Aorta (tissue), 5 donors: ENCODE results near the gene RPL6. TPM values are rescaled to one million over a fixed set of nuclear protein-coding genes. Genes with fewer than 3 reads are reported as not detected.
"Not testable (repeated sequence)": the region's sequence is repeated elsewhere in the genome, so short reads cannot be mapped to it uniquely, and the experiment has no call there.

ENCODE experiments used
- ATAC-seq: fragments of 200-7000 bp; cut with Tn5 transposase; one replicate; pipeline ENCODE4 v1.9.1; 2022; ENCODE audit warnings: moderate library complexity; ENCODE audit not compliant: low FRiP score
- DNase-seq, 2 donors: peaks; one replicate each; pipeline ENCODE4 v3.0.0-alpha.2; 2020
- H3K27ac ChIP-seq, 2 donors: one replicate each; pipeline ENCODE4 v1.5.1; 2013; ENCODE audit warnings: low read length in 2 of 2, mild to moderate bottlenecking in 2 of 2, moderate library complexity in 2 of 2, control low read depth in 1 of 2, inconsistent platforms in 1 of 2, low read depth in 1 of 2
- H3K27me3 ChIP-seq, 2 donors: one replicate each; pipeline ENCODE4 v1.6.1; 2013; ENCODE audit warnings: control low read depth in 1 of 2, low read length in 1 of 2, mild to moderate bottlenecking in 1 of 2, moderate library complexity in 1 of 2; ENCODE audit not compliant: insufficient read depth in 2 of 2, control insufficient read depth in 1 of 2
- H3K36me3 ChIP-seq, 2 donors: one replicate each; pipeline ENCODE4 v1.6.1; 2013; ENCODE audit warnings: control low read depth in 1 of 2, low read length in 1 of 2, mild to moderate bottlenecking in 1 of 2; ENCODE audit not compliant: insufficient read depth in 2 of 2, control insufficient read depth in 1 of 2
- H3K4me1 ChIP-seq, 2 donors: one replicate each; pipeline ENCODE4 v1.6.1; 2013; ENCODE audit warnings: low read length in 2 of 2, control low read depth in 1 of 2, mild to moderate bottlenecking in 1 of 2, moderate library complexity in 1 of 2; ENCODE audit not compliant: insufficient read depth in 2 of 2, control insufficient read depth in 1 of 2
- H3K4me3 ChIP-seq, 2 donors: one replicate each; pipeline ENCODE4 v1.5.1; 2013; ENCODE audit warnings: low read length in 2 of 2, control low read depth in 1 of 2, mild to moderate bottlenecking in 1 of 2
- H3K9me3 ChIP-seq: one replicate; pipeline ENCODE4 v1.6.1; 2013; ENCODE audit warnings: mild to moderate bottlenecking, low read length; ENCODE audit not compliant: control insufficient read depth
- WGBS, 2 donors: extraction: QIAGEN DNeasy Blood & Tissue Kit; methylation state at CpG; one replicate each; pipeline ENCODE4 v1.1.7; 2013; 5-methylcytosine and 5-hydroxymethylcytosine counted together
- intact Hi-C, 2 donors: fragments of 100-400 bp; cut with DNase I; formaldehyde crosslinking; loops; one replicate each; pipeline versions ENCODE4 v1.14.2 to v1.15.0; 2022
- long read RNA-seq, 2 donors: library from polyadenylated mRNA; unstranded; transcript quantifications; one replicate each; pipeline ENCODE4 v2.0.0, GENCODE V29; 2020 to 2021
- polyA plus RNA-seq, 2 donors: library from polyadenylated mRNA; stranded (reverse); fragments of 200-250 nt; gene quantifications; one replicate each; pipeline ENCODE4 v1.2.3, GENCODE V29; 2013
- total RNA-seq, 2 donors: library from RNA; stranded (reverse); fragmentation: NEBNext Ultra II Directional; extraction: Animal tissue kit (Norgen Biotek cat#: 25700); gene quantifications; one replicate each; pipeline ENCODE4 v1.2.1, GENCODE V29; 2021
- donor health status: healthy with polysubstance abuse.
- donor health status: Bipolar disorder and iron deficiency.
- donor health status: DM: no; HTN: no; CAD: no.
- donor health status: DM: no; HTN: no; CAD: no.
- donor health status: DM: yes; HTN: yes; CAD: no.

Gene RPL6
- total RNA-seq (100 to 1,000 TPM; 802 to 884 TPM), polyA plus RNA-seq (1,000 to 10,000 TPM; 1,701 to 2,876 TPM)
- long read RNA-seq, donor 1, transcript RPL6-201 (7 exons, 947 nt): major isoform, 820 of 1,121 reads
- long read RNA-seq, donor 1, partial matches to known transcripts: 286 of 1,121 reads
- long read RNA-seq, donor 1, other reads (novel, unspliced or antisense): 14 of 1,121 reads
- long read RNA-seq, donor 2, transcript RPL6-201 (7 exons, 947 nt): major isoform, 17 of 29 reads
- long read RNA-seq, donor 2, partial matches to known transcripts: 8 of 29 reads
- long read RNA-seq, donor 2, other reads (novel, unspliced or antisense): 3 of 29 reads

- ATAC-seq (peak; percentile 96), DNase-seq (peak; percentile 81 to 85)
- Histone ChIP-seq H3K9me3 (no peaks in the 10 kb centered on the region), H3K27me3 (no peaks in the 10 kb centered on the region), H3K4me3 (peak within 1 kb of the TSS; percentile 65 to 78), H3K36me3 (peaks cover 0 to 8% of the 10 kb centered on the region in 2 donors), H3K4me1 (no peaks in the 10 kb centered on the region), H3K27ac (peak within 1 kb of the TSS; percentile 15 to 30)
- WGBS, 2 donors: 10% methylated on average over 46 of the region's 46 CpGs
- intact Hi-C loops: no loop called here
These were observed at the start of gene RPL6 for GRCh38 chr12:112409064-112409905. Gene RPL6, minus strand, starts transcription at chr12:112409605. Its CDS starts 949 bp downstream, at chr12:112408656.

DNA sequence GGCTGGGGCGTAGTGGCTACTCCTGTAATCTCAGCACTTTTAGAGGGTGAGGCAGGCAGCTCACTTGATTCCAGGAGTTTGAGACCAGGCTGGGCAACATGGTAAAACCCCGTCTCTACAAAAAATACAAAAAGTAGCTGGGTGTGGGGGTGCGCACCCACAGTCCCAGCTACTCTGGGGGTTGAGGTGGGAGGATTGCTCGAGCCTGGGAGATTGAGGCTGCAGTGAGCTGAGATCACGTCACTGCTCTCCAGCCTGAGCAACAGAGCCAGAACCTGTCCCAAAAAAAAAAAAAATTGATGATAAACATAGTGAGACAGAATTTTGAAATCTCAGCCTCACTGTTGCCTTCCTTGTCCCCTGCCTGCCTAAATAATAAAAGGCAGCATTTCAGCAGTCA lies 49.3 kb upstream of the RPL6 start:
- ATAC-seq: no peak
- H3K27me3 ChIP-seq: no peaks in the 10 kb centered on the region
- WGBS, 2 donors: 92% methylated on average over 5 of the region's 5 CpGs
- H3K4me1 ChIP-seq: no peaks in the 10 kb centered on the region
- no peak overlapping the region for H3K27ac ChIP-seq
- no peak for DNase-seq
- intact Hi-C loops: no loop called here
- H3K4me3 ChIP-seq: no peak overlapping the region
- H3K9me3 ChIP-seq: no peaks in the 10 kb centered on the region
- peaks cover under 1 to 4% of the 10 kb centered on the region in 2 donors for H3K36me3 ChIP-seq

GRCh38 chr12:112458330-112458729 lies 48.9 kb upstream of the RPL6 start:
- intact Hi-C loops: no loop called here
- peaks cover 3 to 4% of the 10 kb centered on the region in 2 donors for H3K36me3 ChIP-seq
- ATAC-seq (no peak), DNase-seq (no peak)
- no peaks in the 10 kb centered on the region for H3K27me3 ChIP-seq
- H3K27ac ChIP-seq: no peak overlapping the region
- H3K9me3 ChIP-seq: no peaks in the 10 kb centered on the region
- 95 to 99% methylated on average over 4 of the region's 4 CpGs for WGBS, 2 donors
- no peak overlapping the region for H3K4me3 ChIP-seq
- H3K4me1 ChIP-seq: no peaks in the 10 kb centered on the region

GRCh38 chr12:112457142-112457541 lies 47.7 kb upstream of the RPL6 start:
- 94 to 97% methylated on average over 1 of the region's 1 CpG for WGBS, 2 donors
- H3K4me3 ChIP-seq, H3K9me3 ChIP-seq, H3K27me3 ChIP-seq, intact Hi-C loops, ATAC-seq, H3K36me3 ChIP-seq, H3K27ac ChIP-seq, DNase-seq, H3K4me1 ChIP-seq: not testable (repeated sequence)

GRCh38 chr12:112456029-112456428 lies 46.6 kb upstream of the RPL6 start:
- Histone ChIP-seq H3K27me3 (no peaks in the 10 kb centered on the region), H3K36me3 (peaks cover 3 to 9% of the 10 kb centered on the region in 2 donors), H3K4me3 (no peak overlapping the region), H3K9me3 (no peaks in the 10 kb centered on the region), H3K4me1 (no peaks in the 10 kb centered on the region), H3K27ac (no peak overlapping the region)
- no peak for DNase-seq
- intact Hi-C loops: no loop called here
- ATAC-seq: no peak
- WGBS, 2 donors: 84 to 93% methylated on average over 7 of the region's 7 CpGs

GRCh38 chr12:112450725-112451124 lies 41.3 kb upstream of the RPL6 start:
- Histone ChIP-seq H3K27me3 (no peaks in the 10 kb centered on the region), H3K4me1 (no peaks in the 10 kb centered on the region), H3K36me3 (peaks cover 5% of the 10 kb centered on the region in 2 donors), H3K27ac (no peak overlapping the region), H3K4me3 (no peak overlapping the region), H3K9me3 (no peaks in the 10 kb centered on the region)
- intact Hi-C loops: no loop called here
- 68 to 72% methylated on average over 4 of the region's 4 CpGs for WGBS, 2 donors
- ATAC-seq: no peak
- no peak for DNase-seq

DNA sequence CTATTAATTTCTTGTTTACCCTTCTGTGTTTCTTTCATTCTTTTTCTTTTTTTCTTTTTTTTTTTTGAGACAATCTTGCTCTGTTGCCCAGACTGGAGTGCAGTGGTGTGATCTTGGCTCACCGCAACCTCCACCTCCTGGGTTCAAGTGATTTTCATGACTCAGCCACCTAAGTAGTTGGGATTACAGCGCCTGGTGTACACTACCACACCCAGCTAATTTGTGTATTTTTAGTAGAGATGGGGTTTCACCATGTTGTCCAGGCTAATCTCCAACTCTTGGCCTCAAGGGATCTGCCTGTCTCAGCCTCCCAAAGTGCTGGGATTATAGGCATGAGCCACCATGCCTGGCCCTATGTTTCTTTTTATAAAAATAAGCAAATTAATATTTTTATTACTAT lies 38.8 kb upstream of the RPL6 start:
- ATAC-seq, DNase-seq, H3K36me3 ChIP-seq: not testable (repeated sequence)

DNA sequence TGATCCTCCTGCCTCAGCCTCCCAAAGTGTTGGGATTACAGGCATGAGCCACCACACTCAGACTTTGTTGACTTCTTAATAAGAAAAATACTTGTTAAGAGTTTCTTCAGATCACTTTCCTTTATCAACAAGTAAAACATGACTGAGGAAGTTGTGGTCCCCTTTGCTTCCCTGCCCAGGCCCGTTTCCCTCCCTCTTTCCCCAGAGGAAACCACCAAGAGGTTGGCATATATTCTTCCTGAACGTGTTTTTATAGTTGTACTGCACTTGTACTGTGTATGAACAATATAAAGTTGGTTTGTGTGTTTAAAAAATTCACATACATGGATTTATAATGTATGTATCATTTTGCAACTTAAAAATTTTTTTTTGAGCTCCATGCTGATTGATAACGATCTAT lies 37.7 kb upstream of the RPL6 start:
- 69 to 74% methylated on average over 3 of the region's 3 CpGs for WGBS, 2 donors
- H3K36me3 ChIP-seq: peaks cover 0 to 2% of the 10 kb centered on the region in 2 donors
- ATAC-seq (no peak), DNase-seq (no peak)
- H3K27ac ChIP-seq: no peak overlapping the region
- no peak overlapping the region for H3K4me3 ChIP-seq
- intact Hi-C loops: no loop called here
- H3K9me3 ChIP-seq: no peaks in the 10 kb centered on the region
- no peaks in the 10 kb centered on the region for H3K27me3 ChIP-seq
- H3K4me1 ChIP-seq: no peaks in the 10 kb centered on the region

More for the DNA sequence above, 38.8 kb upstream of the RPL6 start:
- H3K27me3 ChIP-seq, H3K4me3 ChIP-seq, intact Hi-C loops, H3K4me1 ChIP-seq, H3K27ac ChIP-seq, H3K9me3 ChIP-seq: not testable (repeated sequence)
- WGBS, 2 donors: 85 to 88% methylated on average over 2 of the region's 2 CpGs
